ENCODE measurements around the gene ABCG1. TPM values are rescaled to one million over a fixed set of nuclear protein-coding genes. Genes with fewer than 3 reads are reported as not detected.

Gene ABCG1
- total RNA-seq, 1 experiment from 2014 or later: not detected

- no peak for DNase-seq
- H3K4me1 Mint-ChIP-seq (ENCODE audit: low read depth, unreplicated experiment): no peaks in the 10 kb centered on the region
- no peaks in the 10 kb centered on the region for H3K9me3 Mint-ChIP-seq (ENCODE audit: unreplicated experiment)
- intact Hi-C loops (cut with micrococcal nuclease; ENCODE audit: unreplicated experiment): no loop called here
- no peak overlapping the region for H3K4me3 Mint-ChIP-seq (ENCODE audit: unreplicated experiment)
- Histone ChIP-seq H3K4me3 (ENCODE audit: low read depth, low read length) (no peak overlapping the region), H3K4me1 (no peaks in the 10 kb centered on the region), H3K27me3 (replicated peaks; ENCODE audit: control insufficient read depth, insufficient read depth, low read length) (no peaks in the 10 kb centered on the region), H3K36me3 (ENCODE audit: control insufficient read depth, insufficient read depth, low read length) (no peaks in the 10 kb centered on the region), H3K9me3 (no peaks in the 10 kb centered on the region)
- CTCF ChIA-PET: no interaction called here
- TF ChIP-seq CTCF (IDR thresholded peaks at IDR 0.05; ENCODE audit: insufficient read depth in 1 of 2, low read depth in 1 of 2, low read length in 1 of 2, severe bottlenecking in 1 of 2, unreplicated experiment in 1 of 2): no peak
- BruUV-seq (replicated peaks): no TSS peak
- POLR2A ChIA-PET: no interaction called here
- no peak overlapping the region for H3K27ac Mint-ChIP-seq (ENCODE audit: unreplicated experiment)
- H3K27me3 Mint-ChIP-seq (ENCODE audit: insufficient read depth, unreplicated experiment): no peaks in the 10 kb centered on the region
- H3K36me3 Mint-ChIP-seq (ENCODE audit: insufficient read depth, unreplicated experiment): no peaks in the 10 kb centered on the region
Observed at GRCh38 chr21:42300956-42301355, 82.0 kb downstream of the ABCG1 start.

DNA sequence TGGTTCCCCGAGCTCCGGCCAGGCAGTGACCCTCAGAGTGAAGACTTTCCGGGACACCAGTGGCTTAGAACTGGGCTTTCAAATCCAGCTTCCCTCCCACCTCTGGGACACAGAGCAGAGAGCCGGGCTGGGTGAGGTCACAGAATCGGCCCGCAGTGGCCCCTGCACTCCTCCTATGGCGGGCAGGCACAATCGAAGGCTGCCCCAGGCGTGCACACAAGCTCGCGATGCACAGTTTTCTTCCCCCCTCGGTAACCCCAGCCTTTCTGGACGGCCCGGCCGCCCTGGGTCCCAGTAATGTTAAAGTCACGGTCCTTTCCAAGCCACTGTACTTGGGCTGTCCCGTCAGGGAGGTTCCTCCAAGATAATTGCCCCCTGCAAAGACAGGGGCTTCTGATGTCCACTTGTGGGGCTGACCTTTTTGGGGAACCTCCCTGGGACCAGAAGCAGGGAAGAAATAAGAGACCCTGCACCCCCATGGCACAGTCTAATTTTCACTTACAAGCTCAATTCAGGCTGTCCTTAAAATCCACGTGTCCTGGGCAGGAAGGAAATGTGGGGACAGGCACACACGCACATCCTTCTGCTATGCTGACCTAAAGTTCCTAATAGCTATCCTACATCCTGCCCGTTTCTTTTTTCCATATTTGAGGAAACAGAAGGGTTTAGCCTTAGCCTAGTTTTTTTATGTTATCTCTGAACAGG, 82.6 kb downstream of the ABCG1 start:
- no peak for TF ChIP-seq CTCF (IDR thresholded peaks at IDR 0.05; ENCODE audit: insufficient read depth in 1 of 2, low read depth in 1 of 2, low read length in 1 of 2, severe bottlenecking in 1 of 2, unreplicated experiment in 1 of 2)
- Mint-ChIP-seq H3K36me3 (ENCODE audit: insufficient read depth, unreplicated experiment) (no peaks in the 10 kb centered on the region), H3K27me3 (ENCODE audit: insufficient read depth, unreplicated experiment) (peaks cover under 1% of the 10 kb centered on the region), H3K4me3 (ENCODE audit: unreplicated experiment) (no peak overlapping the region), H3K4me1 (ENCODE audit: low read depth, unreplicated experiment) (no peaks in the 10 kb centered on the region), H3K27ac (ENCODE audit: unreplicated experiment) (no peak overlapping the region), H3K9me3 (ENCODE audit: unreplicated experiment) (no peaks in the 10 kb centered on the region)
- POLR2A ChIA-PET: no interaction called here
- DNase-seq: no peak
- CTCF ChIA-PET: no interaction called here
- intact Hi-C loops (cut with micrococcal nuclease; ENCODE audit: unreplicated experiment): no loop called here
- Histone ChIP-seq H3K9me3 (no peaks in the 10 kb centered on the region), H3K4me3 (ENCODE audit: low read depth, low read length) (no peak overlapping the region), H3K27me3 (replicated peaks; ENCODE audit: control insufficient read depth, insufficient read depth, low read length) (no peaks in the 10 kb centered on the region), H3K4me1 (no peaks in the 10 kb centered on the region), H3K36me3 (ENCODE audit: control insufficient read depth, insufficient read depth, low read length) (no peaks in the 10 kb centered on the region)
- no TSS peak for BruUV-seq (replicated peaks)

- BruUV-seq (replicated peaks): no TSS peak
- ChIA-PET CTCF (no interaction called here), POLR2A (no interaction called here)
- Mint-ChIP-seq H3K9me3 (ENCODE audit: unreplicated experiment) (no peaks in the 10 kb centered on the region), H3K4me3 (ENCODE audit: unreplicated experiment) (no peak overlapping the region), H3K36me3 (ENCODE audit: insufficient read depth, unreplicated experiment) (no peaks in the 10 kb centered on the region), H3K4me1 (ENCODE audit: low read depth, unreplicated experiment) (no peaks in the 10 kb centered on the region), H3K27ac (ENCODE audit: unreplicated experiment) (no peak overlapping the region), H3K27me3 (ENCODE audit: insufficient read depth, unreplicated experiment) (peaks cover 3% of the 10 kb centered on the region)
- no peaks in the 10 kb centered on the region for H3K27me3 ChIP-seq (replicated peaks; ENCODE audit: control insufficient read depth, insufficient read depth, low read length)
- no peaks in the 10 kb centered on the region for H3K9me3 ChIP-seq
- DNase-seq: no peak
- no peaks in the 10 kb centered on the region for H3K36me3 ChIP-seq (ENCODE audit: control insufficient read depth, insufficient read depth, low read length)
- intact Hi-C loops (cut with micrococcal nuclease; ENCODE audit: unreplicated experiment): no loop called here
- no peak overlapping the region for H3K4me3 ChIP-seq (ENCODE audit: low read depth, low read length)
- no peak for TF ChIP-seq CTCF (IDR thresholded peaks at IDR 0.05; ENCODE audit: insufficient read depth in 1 of 2, low read depth in 1 of 2, low read length in 1 of 2, severe bottlenecking in 1 of 2, unreplicated experiment in 1 of 2)
- no peaks in the 10 kb centered on the region for H3K4me1 ChIP-seq
Observed at GRCh38 chr21:42302076-42302650, 83.2 kb downstream of the ABCG1 start.

Data from Caco-2 (cell line).